Esophagus muscularis mucosa (tissue), 4 donors: ENCODE results near the gene KYAT1. TPM values are rescaled to one million over a fixed set of nuclear protein-coding genes. Genes with fewer than 3 reads are reported as not detected.

ENCODE experiments used
- DNase-seq: peaks from one replicate; pipeline ENCODE4 v3.0.0-alpha.2; 2017; ENCODE audit errors: extremely low spot score
- H3K27ac ChIP-seq, 4 donors: fragments of 200-600 bp; sonication (generic); replicated peaks in 1 of 4; 1 replicate in 3 of 4; 2 replicates in 1 of 4; pipeline ENCODE4 v1.5.1; 2016 to 2019; ENCODE audit warnings: mild to moderate bottlenecking in 1 of 4
- H3K27me3 ChIP-seq, 4 donors: fragments of 200-600 bp; sonication (generic); one replicate each; pipeline versions ENCODE4 v1.5.1 to v1.6.0; 2016 to 2019
- H3K36me3 ChIP-seq, 4 donors: fragments of 200-600 bp; sonication (generic); one replicate each; pipeline ENCODE4 v1.5.1; 2016 to 2019
- H3K4me1 ChIP-seq, 4 donors: fragments of 200-600 bp; sonication (generic); one replicate each; pipeline ENCODE4 v1.5.1; 2016 to 2019
- H3K4me3 ChIP-seq, 4 donors: fragments of 200-600 bp; sonication (generic); 1 replicate in 2 of 4; 2 replicates in 2 of 4; pipeline ENCODE4 v1.5.1; 2016 to 2019; ENCODE audit warnings: mild to moderate bottlenecking in 4 of 4, moderate library complexity in 1 of 4
- H3K9me3 ChIP-seq, 4 donors: fragments of 200-600 bp; sonication (generic); 1 replicate in 3 of 4; 2 replicates in 1 of 4; pipeline ENCODE4 v1.5.1; 2016 to 2019
- EP300 ChIP-seq: sonication (generic); formaldehyde crosslinking; IDR thresholded peaks from one replicate; pipeline ENCODE4 v1.6.1; 2017; ENCODE audit warnings: antibody characterized with exemption
- POLR2A ChIP-seq: fragments of 450-650 bp; IDR thresholded peaks from one replicate; pipeline ENCODE4 v1.6.1; 2017; ENCODE audit warnings: antibody characterized with exemption, moderate library complexity, mild to moderate bottlenecking, low read depth
- POLR2AphosphoS5 ChIP-seq, 2 donors: sonication (generic); formaldehyde crosslinking; IDR thresholded peaks; one replicate each; pipeline ENCODE4 v1.6.1; 2017; ENCODE audit warnings: antibody characterized with exemption in 2 of 2
- WGBS: methylation state at CpG from one replicate; pipeline ENCODE4 v1.1.5; 2018; 5-methylcytosine and 5-hydroxymethylcytosine counted together
- intact Hi-C: fragments of 100-400 bp; cut with DNase I; formaldehyde crosslinking; loops from one replicate; pipeline ENCODE4 v1.15.1; 2023
- total RNA-seq, 4 donors: library from RNA; depleted of rRNA; stranded (reverse); fragments of >200 nt; gene quantifications; one replicate each; pipeline versions ENCODE4 v1.1.0 to v1.2.1, GENCODE V29; 2016
- TF ChIP-seq, protein P1 (sequence below), 3 experiments: fragments of 200-600 bp in 2 of 3; fragments of 450-650 bp in 1 of 3; sonication (generic) in 2 of 3; IDR thresholded peaks; one replicate each; pipeline ENCODE4 v1.5.1; 2017 to 2019; ENCODE audit warnings: antibody characterized with exemption in 3 of 3, mild to moderate bottlenecking in 2 of 3, moderate library complexity in 1 of 3

Gene KYAT1
- total RNA-seq, 4 donors from 2014 or later = 4.3 to 8.4 (median 6.2) TPM

- H3K36me3 ChIP-seq = peaks cover 27 to 61% (median 46%) of the 10 kb centered on the region in 4 donors
- no peaks in the 10 kb centered on the region for H3K9me3 ChIP-seq
- WGBS = 87% methylated on average over 3 of the region's 4 CpGs
- no peak overlapping the region for H3K4me3 ChIP-seq
- H3K4me1 ChIP-seq = peaks cover 59 to 66% (median 61%) of the 10 kb centered on the region in 4 donors
- no peaks in the 10 kb centered on the region for H3K27me3 ChIP-seq
- DNase-seq = no peak
- TF ChIP-seq, protein P1, sequence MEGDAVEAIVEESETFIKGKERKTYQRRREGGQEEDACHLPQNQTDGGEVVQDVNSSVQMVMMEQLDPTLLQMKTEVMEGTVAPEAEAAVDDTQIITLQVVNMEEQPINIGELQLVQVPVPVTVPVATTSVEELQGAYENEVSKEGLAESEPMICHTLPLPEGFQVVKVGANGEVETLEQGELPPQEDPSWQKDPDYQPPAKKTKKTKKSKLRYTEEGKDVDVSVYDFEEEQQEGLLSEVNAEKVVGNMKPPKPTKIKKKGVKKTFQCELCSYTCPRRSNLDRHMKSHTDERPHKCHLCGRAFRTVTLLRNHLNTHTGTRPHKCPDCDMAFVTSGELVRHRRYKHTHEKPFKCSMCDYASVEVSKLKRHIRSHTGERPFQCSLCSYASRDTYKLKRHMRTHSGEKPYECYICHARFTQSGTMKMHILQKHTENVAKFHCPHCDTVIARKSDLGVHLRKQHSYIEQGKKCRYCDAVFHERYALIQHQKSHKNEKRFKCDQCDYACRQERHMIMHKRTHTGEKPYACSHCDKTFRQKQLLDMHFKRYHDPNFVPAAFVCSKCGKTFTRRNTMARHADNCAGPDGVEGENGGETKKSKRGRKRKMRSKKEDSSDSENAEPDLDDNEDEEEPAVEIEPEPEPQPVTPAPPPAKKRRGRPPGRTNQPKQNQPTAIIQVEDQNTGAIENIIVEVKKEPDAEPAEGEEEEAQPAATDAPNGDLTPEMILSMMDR (IDR thresholded peaks at IDR 0.05) = no peak
- no peak for TF ChIP-seq POLR2A
- TF ChIP-seq POLR2AphosphoS5 (IDR thresholded peaks at IDR 0.05) = no peak
- no peak for TF ChIP-seq EP300
- intact Hi-C loops = no loop called here
- H3K27ac ChIP-seq = peak overlapping the region; percentile 16 to 73 (median 48)
Measured at GRCh38 chr9:128909859-128910258, 28.1 kb upstream of the KYAT1 start.

DNA sequence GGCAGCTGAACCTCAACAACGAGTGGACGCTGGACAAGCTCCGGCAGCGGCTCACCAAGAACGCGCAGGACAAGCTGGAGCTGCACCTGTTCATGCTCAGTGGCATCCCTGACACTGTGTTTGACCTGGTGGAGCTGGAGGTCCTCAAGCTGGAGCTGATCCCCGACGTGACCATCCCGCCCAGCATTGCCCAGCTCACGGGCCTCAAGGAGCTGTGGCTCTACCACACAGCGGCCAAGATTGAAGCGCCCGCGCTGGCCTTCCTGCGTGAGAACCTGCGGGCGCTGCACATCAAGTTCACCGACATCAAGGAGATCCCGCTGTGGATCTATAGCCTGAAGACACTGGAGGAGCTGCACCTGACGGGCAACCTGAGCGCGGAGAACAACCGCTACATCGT is 26.6 kb upstream of the KYAT1 start:
- intact Hi-C loops = no loop called here
- Histone ChIP-seq H3K27ac (no peak overlapping the region), H3K4me3 (no peak overlapping the region), H3K4me1 (peaks cover 47 to 53% (median 50%) of the 10 kb centered on the region in 4 donors), H3K27me3 (no peaks in the 10 kb centered on the region), H3K9me3 (no peaks in the 10 kb centered on the region), H3K36me3 (peaks cover 27 to 51% (median 40%) of the 10 kb centered on the region in 4 donors)
- 100% methylated on average over 11 of the region's 24 CpGs for WGBS
- TF ChIP-seq, protein P1 (IDR thresholded peaks at IDR 0.05) = no peak
- TF ChIP-seq POLR2AphosphoS5 (IDR thresholded peaks at IDR 0.05) (no peak), POLR2A (no peak), EP300 (no peak)
- no peak for DNase-seq

DNA sequence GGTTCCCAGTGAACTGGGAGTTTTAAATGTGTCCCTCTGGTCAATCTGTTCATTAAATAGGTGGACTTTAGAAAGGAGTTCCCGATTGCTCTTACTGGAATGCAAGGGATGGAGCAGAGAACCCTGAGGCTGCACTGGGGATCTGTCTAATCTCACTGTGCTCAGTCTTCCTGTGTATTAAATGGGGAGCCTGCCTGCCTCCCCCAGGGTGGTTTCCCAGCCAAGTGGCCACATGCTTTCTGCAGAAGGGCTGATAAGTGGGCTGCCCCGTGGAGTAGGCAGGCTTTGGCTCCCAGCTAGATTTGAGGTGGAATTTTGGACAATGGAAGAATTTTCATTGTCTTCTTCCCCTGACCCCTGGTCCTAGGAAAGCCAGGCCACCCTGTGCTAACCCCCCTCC is 25.0 kb upstream of the KYAT1 start:
- 52% methylated on average over 2 of the region's 2 CpGs for WGBS
- no peak for DNase-seq
- H3K4me3 ChIP-seq = no peak overlapping the region
- H3K27ac ChIP-seq = no peak overlapping the region
- no peaks in the 10 kb centered on the region for H3K27me3 ChIP-seq
- H3K9me3 ChIP-seq = no peaks in the 10 kb centered on the region
- peaks cover 27 to 64% (median 50%) of the 10 kb centered on the region in 4 donors for H3K36me3 ChIP-seq
- peaks cover 46 to 52% (median 49%) of the 10 kb centered on the region in 4 donors for H3K4me1 ChIP-seq
- intact Hi-C loops = no loop called here
- TF ChIP-seq, protein P1 (IDR thresholded peaks at IDR 0.05) = no peak

DNA sequence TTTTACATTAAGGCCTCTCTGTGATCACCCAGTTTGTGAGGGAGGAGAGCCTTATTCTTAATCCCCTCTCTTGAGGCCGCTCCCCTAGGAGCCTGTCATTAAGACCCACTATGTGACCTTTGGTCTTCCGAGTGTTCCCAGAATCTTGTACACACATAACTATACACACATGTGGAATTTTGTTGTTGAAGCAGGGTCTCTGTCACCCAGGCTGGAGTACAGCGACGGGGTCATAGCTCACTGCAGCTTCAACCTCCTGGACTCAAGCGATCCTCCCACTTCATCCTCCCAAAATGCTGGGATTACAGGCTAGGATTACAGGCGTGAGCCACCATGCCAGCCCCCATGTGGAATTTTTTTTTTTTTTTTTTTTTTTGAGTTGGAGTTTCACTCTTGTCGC is 24.2 kb upstream of the KYAT1 start:
- Histone ChIP-seq H3K4me3 (no peak overlapping the region), H3K4me1 (peaks cover 41 to 51% (median 46%) of the 10 kb centered on the region in 4 donors), H3K27ac (peak overlapping the region in 1 of 4 donors; percentile 3), H3K9me3 (no peaks in the 10 kb centered on the region), H3K36me3 (peaks cover 27 to 66% (median 53%) of the 10 kb centered on the region in 4 donors), H3K27me3 (no peaks in the 10 kb centered on the region)
- WGBS = 88% methylated on average over 7 of the region's 7 CpGs
- intact Hi-C loops = no loop called here
- TF ChIP-seq POLR2AphosphoS5 (IDR thresholded peaks at IDR 0.05) (no peak), POLR2A (no peak), EP300 (no peak)
- TF ChIP-seq, protein P1 (IDR thresholded peaks at IDR 0.05) = no peak
- DNase-seq = no peak
